Natural killer cell (primary cell): ENCODE results near the gene GAREM1. TPM values are rescaled to one million over a fixed set of nuclear protein-coding genes. Genes with fewer than 3 reads are reported as not detected.
"Not testable (repeated sequence)": the region's sequence is repeated elsewhere in the genome, so short reads cannot be mapped to it uniquely, and the experiment has no call there.

Source experiments
- ATAC-seq, 3 donors: fragments of 150-1000 bp in 2 of 3; fragments of 200-7000 bp in 1 of 3; cut with Tn5 transposase; 1 replicate in 1 of 3; 2 replicates in 2 of 3; pipeline ENCODE4 v1.10.0; 2021; ENCODE audit warnings: mild to moderate bottlenecking in 2 of 3, moderate library complexity in 2 of 3
- DNase-seq, 2 donors: peaks; one replicate each; pipeline versions ENCODE4 v3.0.0 to v3.0.0-alpha.2; 2013 to 2021; ENCODE audit warnings: mixed read lengths in 1 of 2
- H3K27ac ChIP-seq: one replicate; pipeline ENCODE4 v1.5.1; 2013; ENCODE audit warnings: mild to moderate bottlenecking, low read length
- H3K27me3 ChIP-seq: one replicate; pipeline ENCODE4 v1.6.1; 2013; ENCODE audit warnings: low read length; ENCODE audit not compliant: control insufficient read depth, insufficient read depth
- H3K36me3 ChIP-seq: one replicate; pipeline ENCODE4 v1.6.1; 2013; ENCODE audit warnings: low read length; ENCODE audit not compliant: control insufficient read depth, insufficient read depth
- H3K4me1 ChIP-seq: one replicate; pipeline ENCODE4 v1.6.1; 2013; ENCODE audit warnings: low read length; ENCODE audit not compliant: control insufficient read depth, insufficient read depth
- H3K4me3 ChIP-seq: one replicate; pipeline ENCODE4 v1.5.1; 2013; ENCODE audit warnings: low read length
- H3K9me3 ChIP-seq: one replicate; pipeline ENCODE4 v1.6.1; 2013; ENCODE audit warnings: low read length; ENCODE audit not compliant: control insufficient read depth, insufficient read depth
- H3K27ac Mint-ChIP-seq, 2 donors: one replicate each; pipeline ENCODE4 v1.8.0; 2022; ENCODE audit warnings: mild to moderate bottlenecking in 2 of 2, mixed read lengths in 2 of 2, moderate library complexity in 1 of 2
- H3K27me3 Mint-ChIP-seq, 2 donors: one replicate each; pipeline ENCODE4 v1.8.0; 2022; ENCODE audit warnings: low read depth in 2 of 2, mixed read lengths in 2 of 2
- H3K36me3 Mint-ChIP-seq: one replicate; pipeline ENCODE4 v1.8.0; 2022; ENCODE audit warnings: mixed read lengths
- H3K4me1 Mint-ChIP-seq, 2 donors: one replicate each; pipeline ENCODE4 v1.8.0; 2022; ENCODE audit warnings: mixed read lengths in 2 of 2
- H3K4me3 Mint-ChIP-seq: one replicate; pipeline ENCODE4 v1.8.0; 2022; ENCODE audit warnings: mild to moderate bottlenecking, moderate library complexity, mixed read lengths
- H3K9me3 Mint-ChIP-seq, 2 donors: one replicate each; pipeline ENCODE4 v1.8.0; 2022; ENCODE audit warnings: mixed read lengths in 2 of 2
- CTCF ChIP-seq: fragments of 200-600 bp; IDR thresholded peaks from one replicate; pipeline ENCODE4 v1.8.0; 2022; ENCODE audit warnings: antibody characterized with exemption
- WGBS: methylation state at CpG from one replicate; pipeline ENCODE4 v1.1.7; 2013; ENCODE audit warnings: missing lambda C conversion rate; ENCODE audit not compliant: insufficient coverage; 5-methylcytosine and 5-hydroxymethylcytosine counted together
- intact Hi-C: fragments of 100-400 bp; cut with micrococcal nuclease; formaldehyde crosslinking; loops from one replicate; pipeline ENCODE4 v1.14.2; 2022
- total RNA-seq, 4 donors: library from RNA; stranded (reverse); fragments of 120-200 nt in 1 of 4; gene quantifications; one replicate each; pipeline versions ENCODE4 v1.2.3 to v1.2.4, GENCODE V29; 2013 to 2022

GAREM1 gene
- total RNA-seq, 3 donors from 2014 or later (not counting 1 experiment from before 2014, with no cell fraction given) = 0.09 TPM; not detected in 2

- H3K9me3 ChIP-seq = no peaks in the 10 kb centered on the region
- H3K4me1 ChIP-seq = peaks cover 5% of the 10 kb centered on the region
- no peak for TF ChIP-seq CTCF
- no peaks in the 10 kb centered on the region for H3K36me3 ChIP-seq
- Mint-ChIP-seq H3K36me3 (no peaks in the 10 kb centered on the region), H3K4me1 (peaks cover 10 to 20% of the 10 kb centered on the region in 2 donors), H3K9me3 (peaks cover 0 to 2% of the 10 kb centered on the region in 2 donors), H3K4me3 (no peak overlapping the region), H3K27ac (no peak overlapping the region), H3K27me3 (peaks cover 6 to 7% of the 10 kb centered on the region in 2 donors)
- intact Hi-C loops = no loop called here
- no peak for DNase-seq
- no peak for ATAC-seq
- no peak overlapping the region for H3K27ac ChIP-seq
- H3K27me3 ChIP-seq = no peaks in the 10 kb centered on the region
- WGBS = 91% methylated on average over 2 of the region's 2 CpGs
- no peak overlapping the region for H3K4me3 ChIP-seq
Observed at GRCh38 chr18:32476106-32476505, 5.4 kb upstream of the GAREM1 start.

- H3K4me1 Mint-ChIP-seq = peaks cover 11 to 25% of the 10 kb centered on the region in 2 donors
- H3K27me3 Mint-ChIP-seq, H3K27ac Mint-ChIP-seq, H3K36me3 Mint-ChIP-seq, H3K4me3 Mint-ChIP-seq, H3K4me1 ChIP-seq, intact Hi-C loops, DNase-seq, H3K9me3 ChIP-seq, H3K27ac ChIP-seq, H3K4me3 ChIP-seq, ATAC-seq, H3K27me3 ChIP-seq, H3K9me3 Mint-ChIP-seq, H3K36me3 ChIP-seq: not testable (repeated sequence)
- WGBS = 98% methylated on average over 12 of the region's 12 CpGs
Observed at GRCh38 chr18:32475069-32475468, 4.4 kb upstream of the GAREM1 start.

GRCh38 chr18:32473325-32473724 is 2.6 kb upstream of the GAREM1 start:
- no peaks in the 10 kb centered on the region for H3K9me3 ChIP-seq
- no peak for DNase-seq
- Mint-ChIP-seq H3K27ac (no peak overlapping the region), H3K36me3 (no peaks in the 10 kb centered on the region), H3K4me3 (no peak overlapping the region), H3K27me3 (peaks cover 5 to 20% of the 10 kb centered on the region in 2 donors), H3K4me1 (peaks cover 25 to 41% of the 10 kb centered on the region in 2 donors), H3K9me3 (no peaks in the 10 kb centered on the region)
- H3K27ac ChIP-seq = no peak overlapping the region
- H3K4me1 ChIP-seq = peaks cover 16% of the 10 kb centered on the region
- intact Hi-C loops = loop anchor here (5.0 kb wide), 1 partner anchor 531 kb away; the partner anchor contains the start of gene TRAPPC8
- no peaks in the 10 kb centered on the region for H3K36me3 ChIP-seq
- H3K4me3 ChIP-seq = no peak overlapping the region
- H3K27me3 ChIP-seq = peaks cover 4% of the 10 kb centered on the region
- no peak for ATAC-seq
- TF ChIP-seq CTCF = no peak

- DNase-seq = no peak
- peaks cover 16% of the 10 kb centered on the region for H3K4me1 ChIP-seq
- Mint-ChIP-seq H3K36me3 (no peaks in the 10 kb centered on the region), H3K4me1 (peaks cover 30 to 45% of the 10 kb centered on the region in 2 donors), H3K27me3 (peaks cover 5 to 25% of the 10 kb centered on the region in 2 donors), H3K4me3 (no peak overlapping the region), H3K9me3 (no peaks in the 10 kb centered on the region), H3K27ac (no peak overlapping the region)
- intact Hi-C loops = loop anchor here (5.0 kb wide), 1 partner anchor 531 kb away; the partner anchor contains the start of gene TRAPPC8
- no peak overlapping the region for H3K27ac ChIP-seq
- WGBS = 50% methylated on average over 1 of the region's 1 CpG
- TF ChIP-seq CTCF = no peak
- no peak for ATAC-seq
- H3K27me3 ChIP-seq = peaks cover 8% of the 10 kb centered on the region
- H3K36me3 ChIP-seq = no peaks in the 10 kb centered on the region
- H3K4me3 ChIP-seq = no peak overlapping the region
- H3K9me3 ChIP-seq = no peaks in the 10 kb centered on the region
Observed at GRCh38 chr18:32472841-32473240, 2.2 kb upstream of the GAREM1 start.
